Coronary artery (tissue), 2 donors: Measurements from ENCODE around the gene ITGA3.

ENCODE experiments used
- DNase-seq: peaks from one replicate; pipeline ENCODE4 v3.0.0-alpha.2; 2017; ENCODE audit warnings: low spot score
- H3K27ac ChIP-seq, 2 donors: fragments of 200-600 bp; sonication (generic); one replicate each; pipeline ENCODE4 v1.5.1; 2016 to 2019
- H3K4me3 ChIP-seq: fragments of 200-600 bp; sonication (generic); 2 replicates; pipeline ENCODE4 v1.5.1; 2016; ENCODE audit warnings: mild to moderate bottlenecking, moderate library complexity
- CTCF ChIP-seq: fragments of 200-600 bp; sonication (generic); IDR thresholded peaks from one replicate; pipeline ENCODE4 v1.5.1; 2019; ENCODE audit warnings: antibody characterized with exemption

The ITGA3 gene

DNA sequence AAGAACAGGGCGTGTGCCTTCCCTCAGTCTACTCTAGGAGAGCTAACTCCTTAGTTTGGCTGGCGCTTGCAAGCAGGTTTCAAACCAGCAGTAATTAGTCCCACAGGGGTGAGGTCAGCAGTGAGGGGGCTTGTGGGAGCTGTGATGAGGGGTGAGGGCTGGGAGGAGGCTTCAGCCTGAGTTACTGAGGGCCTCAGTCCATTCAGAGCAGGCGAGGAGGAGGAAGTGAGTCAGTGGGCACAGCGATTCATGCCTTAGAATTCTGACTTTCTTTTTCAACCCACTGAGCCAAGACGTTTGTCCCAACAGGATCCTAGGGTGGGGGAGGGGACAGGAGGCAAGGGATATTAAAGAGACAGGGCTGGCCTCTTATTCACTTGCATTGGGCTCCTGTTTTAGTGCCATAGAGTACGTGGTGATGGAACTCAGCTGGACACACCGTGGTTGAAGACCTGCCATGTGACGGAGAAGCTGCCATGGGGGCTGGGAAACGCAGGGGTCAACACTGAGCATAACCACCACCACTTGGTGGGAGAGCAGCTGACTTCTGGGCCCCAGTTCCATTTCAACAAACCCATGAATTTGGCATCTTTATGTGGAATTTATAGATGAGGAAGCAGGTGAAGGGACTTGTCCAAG, 8.3 kb upstream of the ITGA3 start:
- peak overlapping the region; percentile 30 to 66 for H3K27ac ChIP-seq
- no peak for TF ChIP-seq CTCF

DNA sequence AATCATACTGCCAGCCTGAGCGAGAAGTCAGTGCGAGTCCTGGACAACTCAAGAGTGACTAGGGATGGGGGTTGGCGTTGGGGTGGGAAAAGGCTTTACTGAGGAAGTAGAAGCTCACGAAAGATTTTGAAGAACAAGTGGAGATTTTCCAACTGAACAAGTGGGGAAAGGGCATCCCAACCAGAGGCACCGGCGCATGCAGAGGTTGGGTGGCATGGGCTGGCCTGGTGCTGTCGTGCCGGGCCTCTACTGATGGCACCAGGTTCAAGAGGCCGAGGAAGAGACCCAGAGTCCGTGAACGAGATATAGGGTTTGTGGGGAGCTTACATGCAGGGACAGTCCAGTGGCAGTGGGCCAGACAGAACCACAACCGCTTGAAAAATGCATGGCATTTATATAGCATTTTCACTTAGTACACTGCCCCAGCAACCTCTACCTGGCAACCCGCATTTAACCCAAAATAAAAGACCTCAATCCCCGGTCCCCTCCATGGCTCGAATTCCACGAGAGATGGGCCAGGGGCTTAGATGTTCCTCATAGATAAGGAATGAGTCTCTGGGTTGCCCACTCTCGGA, 7.7 kb upstream of the ITGA3 start:
- no peak overlapping the region for H3K27ac ChIP-seq
- DNase-seq = no peak
- no peak overlapping the region for H3K4me3 ChIP-seq
- no peak for TF ChIP-seq CTCF

More for the DNA sequence above, 8.3 kb upstream of the ITGA3 start:
- no peak overlapping the region for H3K4me3 ChIP-seq
- DNase-seq = no peak

DNA sequence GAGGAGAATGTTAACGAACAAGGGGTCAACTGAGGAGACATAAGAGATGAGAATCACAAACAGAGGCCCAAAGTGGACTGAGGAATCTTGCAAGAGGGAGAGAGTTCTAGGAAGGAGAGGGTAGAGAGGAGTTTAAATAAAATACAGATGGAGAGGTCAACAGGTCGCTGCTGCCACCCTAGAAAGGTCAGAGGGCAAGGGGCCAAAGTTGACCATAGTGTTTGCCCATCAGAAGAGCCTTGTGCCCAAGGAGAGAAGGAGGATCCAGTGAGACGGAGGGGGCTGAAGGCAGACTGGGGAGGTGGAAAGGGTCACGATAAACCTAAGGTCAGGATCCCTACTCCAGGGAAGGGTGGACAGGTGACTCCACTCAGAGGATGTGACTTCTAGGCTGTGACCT, 6.9 kb upstream of the ITGA3 start:
- no peak overlapping the region for H3K27ac ChIP-seq
- no peak for DNase-seq

GRCh38 chr17:50049636-50050035, 6.3 kb upstream of the ITGA3 start:
- Histone ChIP-seq H3K4me3 (no peak overlapping the region), H3K27ac (no peak overlapping the region)
- DNase-seq = no peak
- no peak for TF ChIP-seq CTCF

More for the DNA sequence above, 6.9 kb upstream of the ITGA3 start:
- no peak overlapping the region for H3K4me3 ChIP-seq
- no peak for TF ChIP-seq CTCF

- TF ChIP-seq CTCF = no peak
- no peak overlapping the region for H3K4me3 ChIP-seq
- no peak for DNase-seq
- H3K27ac ChIP-seq = no peak overlapping the region
These were observed 5.4 kb upstream of the ITGA3 start for GRCh38 chr17:50050431-50051032.

DNA sequence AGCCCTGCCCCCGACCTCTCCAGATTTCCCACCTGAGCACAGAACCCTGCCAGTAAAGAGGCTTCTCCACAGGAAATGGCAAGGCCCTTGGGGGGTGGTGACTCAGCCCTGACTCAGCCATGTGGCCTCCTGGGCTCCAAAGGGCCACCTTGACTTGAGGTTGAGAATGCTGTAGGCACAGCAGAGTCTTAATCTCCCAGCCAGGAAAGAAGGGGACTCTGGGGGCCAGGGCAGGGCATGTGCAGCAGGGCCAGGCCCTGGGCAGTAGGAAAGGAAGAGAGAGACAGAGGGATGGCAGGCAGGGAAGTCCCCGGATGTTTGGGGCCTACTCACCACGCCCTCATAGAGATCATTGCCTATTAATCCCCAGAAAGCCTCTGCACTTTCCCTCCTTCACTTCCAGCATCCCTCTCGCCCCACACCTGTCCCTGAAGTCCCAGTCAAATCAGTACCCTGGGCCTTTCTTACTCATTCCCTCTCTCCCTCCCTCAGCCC, 4.8 kb upstream of the ITGA3 start:
- Histone ChIP-seq H3K4me3 (no peak overlapping the region), H3K27ac (peak overlapping the region in 1 of 2 donors; percentile 44)
- TF ChIP-seq CTCF = no peak
- no peak for DNase-seq

GRCh38 chr17:50051606-50052005, 4.3 kb upstream of the ITGA3 start:
- no peak overlapping the region for H3K4me3 ChIP-seq
- no peak for DNase-seq
- TF ChIP-seq CTCF = no peak
- H3K27ac ChIP-seq = peak overlapping the region in 1 of 2 donors; percentile 44
